Osteoblast (primary cell): ENCODE measurements around the gene TFB2M. TPM values are rescaled to one million over a fixed set of nuclear protein-coding genes. Genes with fewer than 3 reads are reported as not detected.

Experiments
- DNase-seq: peaks from one replicate; pipeline ENCODE4 v3.0.0; 2011; ENCODE audit warnings: low spot score, mixed read lengths; ENCODE audit not compliant: insufficient read length; ENCODE audit errors: missing footprints
- H2AFZ ChIP-seq: 2 replicates; pipeline ENCODE4 v1.6.0; 2011; ENCODE audit warnings: mild to moderate bottlenecking, low read length
- H3K27ac ChIP-seq: 2 replicates; pipeline ENCODE4 v1.5.1; 2011; ENCODE audit warnings: mild to moderate bottlenecking, low read depth, low read length, moderate library complexity
- H3K27me3 ChIP-seq: 2 replicates; pipeline ENCODE4 v1.6.0; 2012; ENCODE audit warnings: mild to moderate bottlenecking, control low read depth, inconsistent platforms, low read length, moderate library complexity; ENCODE audit not compliant: insufficient read depth
- H3K36me3 ChIP-seq: 2 replicates; pipeline ENCODE4 v1.5.1; 2011; ENCODE audit warnings: mild to moderate bottlenecking, low read length, control low read depth, moderate library complexity; ENCODE audit not compliant: insufficient read depth
- H3K4me1 ChIP-seq: 2 replicates; pipeline ENCODE4 v1.5.1; 2011; ENCODE audit warnings: mild to moderate bottlenecking, low read length, control low read depth, moderate library complexity; ENCODE audit not compliant: insufficient read depth
- H3K4me2 ChIP-seq: 2 replicates; pipeline ENCODE4 v1.6.0; 2011; ENCODE audit warnings: mild to moderate bottlenecking, low read length; ENCODE audit not compliant: insufficient read depth
- H3K4me3 ChIP-seq: fragments of 200-600 bp; sonication (generic); 3 replicates; pipeline ENCODE4 v1.5.1; 2012; ENCODE audit warnings: mild to moderate bottlenecking, low read length, inconsistent platforms; ENCODE audit not compliant: insufficient read depth
- H3K79me2 ChIP-seq: 2 replicates; pipeline ENCODE4 v1.6.0; 2012; ENCODE audit warnings: mild to moderate bottlenecking, low read length, control low read depth, inconsistent platforms; ENCODE audit not compliant: insufficient read depth
- H3K9me3 ChIP-seq: 2 replicates; pipeline ENCODE4 v1.5.1; 2011; ENCODE audit warnings: low read depth, low read length, control low read depth
- H4K20me1 ChIP-seq: 2 replicates; pipeline ENCODE4 v1.6.0; 2012; ENCODE audit warnings: mild to moderate bottlenecking, low read length, control low read depth; ENCODE audit not compliant: insufficient read depth
- CTCF ChIP-seq: IDR thresholded peaks from 2 replicates; pipeline ENCODE4 v1.5.1; 2011; ENCODE audit warnings: mild to moderate bottlenecking, low read depth, low read length, moderate library complexity; ENCODE audit errors: extremely low read depth
- total RNA-seq: library from RNA; depleted of rRNA; stranded (reverse); fragments of >200 nt; gene quantifications from 2 replicates; pipeline ENCODE4 v1.2.3, GENCODE V29; 2012

The TFB2M gene
- 18.3 and 19.5 TPM in 2 replicates for total RNA-seq

GRCh38 chr1:246566128-246566812 lies at the start of gene TFB2M, which contains the start of gene CNST:
Gene TFB2M (minus strand): TSS chr1:246566261. CDS start chr1:246566138, 123 bp downstream.
Gene CNST (plus strand): TSS chr1:246566456. CDS start chr1:246591563, 25,107 bp downstream.
- H3K9me3 ChIP-seq, result no peaks in the 10 kb centered on the region
- H3K36me3 ChIP-seq, result peaks cover 3% of the 10 kb centered on the region
- TF ChIP-seq CTCF, result no peak
- peak within 1 kb of the TSS; percentile 92 for H2AFZ ChIP-seq
- peaks cover 77% of the 10 kb centered on the region for H3K79me2 ChIP-seq
- peaks cover 32% of the 10 kb centered on the region for H3K4me1 ChIP-seq
- peak within 1 kb of the TSS; percentile 95 for H3K27ac ChIP-seq
- H3K4me3 ChIP-seq, result peak within 1 kb of the TSS; percentile 96
- peak within 1 kb of the TSS; percentile 89 for H3K4me2 ChIP-seq
- peak; percentile 95 for DNase-seq
- H3K27me3 ChIP-seq, result no peaks in the 10 kb centered on the region
- no peaks in the 10 kb centered on the region for H4K20me1 ChIP-seq

GRCh38 chr1:246613096-246613758 lies 47.2 kb upstream of the TFB2M start:
- H3K79me2 ChIP-seq, result peaks cover 67% of the 10 kb centered on the region

GRCh38 chr1:246609632-246610031 lies 43.6 kb upstream of the TFB2M start:
- Histone ChIP-seq H3K9me3 (no peaks in the 10 kb centered on the region), H2AFZ (no peak overlapping the region), H3K27me3 (no peaks in the 10 kb centered on the region), H3K4me3 (no peak overlapping the region), H3K4me1 (peaks cover 13% of the 10 kb centered on the region), H4K20me1 (no peaks in the 10 kb centered on the region), H3K36me3 (no peaks in the 10 kb centered on the region), H3K27ac (peak overlapping the region; percentile 87), H3K4me2 (peak overlapping the region; percentile 76), H3K79me2 (peaks cover 64% of the 10 kb centered on the region)
- no peak for DNase-seq
- TF ChIP-seq CTCF, result no peak

More at GRCh38 chr1:246613096-246613758, 47.2 kb upstream of the TFB2M start:
- Histone ChIP-seq H3K27me3 (no peaks in the 10 kb centered on the region), H3K4me2 (no peak overlapping the region), H3K4me3 (no peak overlapping the region), H4K20me1 (peaks cover 5% of the 10 kb centered on the region), H3K9me3 (no peaks in the 10 kb centered on the region), H3K36me3 (no peaks in the 10 kb centered on the region), H2AFZ (no peak overlapping the region), H3K27ac (no peak overlapping the region), H3K4me1 (peaks cover 19% of the 10 kb centered on the region)
- DNase-seq, result no peak
- no peak for TF ChIP-seq CTCF
